HG02981 (cell line): ENCODE results near the gene ZNF678.
A peak's percentile ranks its signal among the peaks of the same experiment; 100 is the strongest.

Experiments used
- ATAC-seq: cut with Tn5 transposase; IDR thresholded peaks from one replicate; pipeline ENCODE4 v1.9.1; 2021; ENCODE audit warnings: mild to moderate bottlenecking, moderate library complexity; ENCODE audit not compliant: unreplicated experiment

Gene ZNF678

DNA sequence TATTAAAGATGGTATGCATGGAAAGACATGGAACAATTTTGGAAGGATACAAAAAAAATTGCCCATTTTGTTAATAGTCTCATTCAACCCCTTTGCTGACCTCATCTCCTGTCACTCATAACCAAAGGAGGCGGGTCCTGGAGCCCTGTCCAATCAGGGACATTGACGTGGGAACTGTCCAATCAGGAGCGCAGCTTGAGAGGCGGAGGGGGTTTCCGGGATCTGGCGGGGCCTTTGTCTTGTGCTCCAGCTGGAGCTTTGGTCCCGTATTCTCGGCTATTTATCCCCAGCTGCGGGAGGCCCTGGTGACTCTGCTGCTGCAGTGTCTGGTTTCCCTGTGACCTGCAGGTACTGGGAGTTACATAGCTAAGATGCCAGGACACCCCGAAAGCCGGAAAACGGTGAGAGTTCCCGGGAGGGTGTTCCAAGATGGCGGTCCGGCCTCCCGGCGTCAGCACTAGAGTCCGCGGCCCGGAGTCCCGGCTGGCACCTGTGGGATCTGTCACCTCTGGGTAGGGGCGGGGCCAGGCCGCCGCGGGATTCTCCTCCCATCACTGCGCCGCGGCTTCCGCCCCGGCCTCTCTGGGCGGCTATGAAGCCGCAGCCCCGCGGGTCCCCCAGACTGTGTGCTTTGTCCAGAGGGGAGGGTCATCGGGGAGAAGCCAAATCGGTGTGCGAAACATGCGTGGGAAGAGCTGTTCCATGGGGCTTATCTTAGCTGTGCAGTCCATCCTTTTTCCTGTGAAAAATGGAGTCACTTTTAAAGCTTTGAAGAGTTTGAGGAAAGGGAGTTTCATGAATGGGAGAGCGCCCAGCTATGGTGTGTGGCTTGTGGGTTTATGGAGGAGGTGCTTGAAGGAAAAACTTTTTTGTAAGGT lies at the start of gene ZNF678:
Gene ZNF678, plus strand, starts transcription at position 233 of the 878 bp plus-strand sequence. CDS start 87,436 bp downstream, outside the sequence.
- peak; percentile 92 for ATAC-seq

GRCh38 chr1:227518876-227519275 lies 44.5 kb upstream of the ZNF678 start:
- ATAC-seq = no peak

- no peak for ATAC-seq
Observed at GRCh38 chr1:227521782-227522181, 41.6 kb upstream of the ZNF678 start.

- no peak for ATAC-seq
Observed at GRCh38 chr1:227526524-227526923, 36.8 kb upstream of the ZNF678 start.

- ATAC-seq = no peak
Observed at GRCh38 chr1:227532019-227532619, 31.2 kb upstream of the ZNF678 start.

- ATAC-seq = no peak
Observed at GRCh38 chr1:227540170-227541098, 22.9 kb upstream of the ZNF678 start.

- no peak for ATAC-seq
Observed at GRCh38 chr1:227541129-227541528, 22.2 kb upstream of the ZNF678 start.

DNA sequence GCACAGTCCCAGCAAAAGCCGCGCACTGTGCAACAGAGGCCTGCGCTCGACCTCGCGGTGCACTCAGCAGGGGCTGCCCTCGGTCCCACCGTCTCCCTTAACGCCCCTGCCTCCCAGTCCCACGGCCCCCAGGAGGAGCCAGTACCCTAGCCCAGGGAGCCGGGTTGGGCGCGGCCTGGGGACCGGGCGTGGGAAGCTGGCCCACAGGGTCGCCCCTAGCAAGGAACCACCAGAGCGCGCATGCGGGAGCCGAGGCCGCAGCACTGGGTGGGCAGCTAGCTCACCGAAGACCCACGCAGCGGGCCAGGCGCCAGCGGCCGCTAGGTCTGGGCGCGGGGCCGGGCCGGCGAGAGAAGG lies 21.6 kb upstream of the ZNF678 start:
- ATAC-seq = peak; percentile 1

DNA sequence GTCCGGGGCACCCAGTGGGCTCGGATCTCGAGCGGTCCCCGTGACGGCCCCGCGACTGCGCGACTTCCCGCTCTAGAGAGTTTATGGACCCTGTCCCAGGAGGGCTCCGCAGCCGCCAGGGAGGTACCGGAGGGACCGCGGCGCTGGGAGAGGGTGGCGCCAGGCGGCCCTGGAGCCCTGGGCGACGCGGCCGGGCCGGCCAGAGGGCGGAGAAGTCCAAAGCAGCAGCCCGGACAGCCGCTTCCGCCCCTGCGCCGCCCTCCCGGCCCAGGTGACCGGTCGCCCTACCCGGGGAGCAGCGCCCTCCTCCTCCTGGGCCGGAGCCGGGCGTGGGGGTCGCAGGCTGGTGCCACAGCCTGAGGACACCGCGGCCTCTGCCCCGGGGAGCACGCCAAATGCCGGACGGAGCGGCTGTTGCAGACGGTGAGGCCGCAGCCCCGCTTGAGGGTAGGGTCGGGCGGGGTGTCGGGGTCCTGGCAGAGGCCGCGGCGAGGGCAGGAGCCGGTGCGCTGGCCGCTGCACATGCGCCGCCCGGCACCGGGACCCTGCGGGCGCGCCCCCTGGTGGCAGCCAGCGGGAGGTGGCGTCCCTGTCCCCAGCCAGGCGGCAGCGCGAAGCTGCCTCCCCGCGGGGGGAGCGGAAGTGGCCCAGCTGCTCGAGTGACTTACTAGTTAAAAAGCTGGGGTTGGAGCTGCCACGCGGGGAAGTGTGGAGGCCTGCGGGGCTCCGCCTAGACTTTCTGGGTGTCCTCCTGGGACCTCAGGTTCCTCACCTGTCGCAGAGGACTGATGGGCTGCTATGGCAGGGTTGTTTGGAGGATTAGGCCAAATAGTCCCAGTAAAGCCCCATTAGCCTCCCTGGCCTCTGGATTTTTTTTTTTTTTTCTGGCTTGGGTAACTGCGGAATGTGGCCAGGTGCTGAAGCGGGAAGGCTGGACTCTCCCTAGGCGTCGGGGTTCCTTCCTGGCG lies 20.9 kb upstream of the ZNF678 start:
- ATAC-seq = peak; percentile 97

GRCh38 chr1:227543283-227544066 lies 19.9 kb upstream of the ZNF678 start:
- no peak for ATAC-seq

- ATAC-seq = no peak
Observed at GRCh38 chr1:227544067-227545050, 19.0 kb upstream of the ZNF678 start.

GRCh38 chr1:227545361-227545760 lies 18.0 kb upstream of the ZNF678 start:
- ATAC-seq = no peak

DNA sequence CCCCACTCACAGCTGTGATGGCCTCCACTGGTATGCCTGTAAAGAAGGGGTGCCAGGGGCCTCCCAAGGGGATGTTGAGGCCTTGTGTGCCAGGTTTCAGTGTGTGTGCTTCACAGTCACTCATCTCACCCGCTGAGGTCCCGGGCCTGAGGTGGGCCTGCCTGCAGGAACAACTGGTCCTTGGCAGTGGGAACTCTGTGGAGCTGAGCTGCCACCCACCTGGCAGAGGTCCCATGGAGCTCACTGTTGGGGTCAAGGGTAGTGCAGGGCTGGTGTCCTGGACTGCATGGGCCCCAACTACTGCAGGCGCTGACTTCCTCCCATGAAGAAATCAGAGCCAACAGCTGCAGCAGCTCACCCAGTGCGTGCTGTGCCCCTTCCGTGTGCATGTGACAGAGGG lies 17.3 kb upstream of the ZNF678 start:
- ATAC-seq = no peak

GRCh38 chr1:227546598-227547309 lies 16.6 kb upstream of the ZNF678 start:
- no peak for ATAC-seq

- no peak for ATAC-seq
Observed at GRCh38 chr1:227547310-227548118, 15.8 kb upstream of the ZNF678 start.

DNA sequence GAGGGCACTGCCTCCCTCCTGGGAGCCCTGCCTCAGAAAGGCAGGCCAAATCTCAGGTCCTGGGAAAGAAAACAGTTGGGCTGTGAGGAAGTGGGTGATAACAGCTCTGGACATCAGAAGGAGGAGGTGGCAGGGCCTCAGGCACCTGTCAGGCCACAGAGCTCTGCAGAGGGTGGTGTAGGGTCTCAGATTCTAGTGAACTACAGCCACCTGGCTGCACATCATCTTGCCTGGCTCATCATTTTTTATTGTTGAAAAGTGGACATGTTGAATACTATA lies 15.3 kb upstream of the ZNF678 start:
- no peak for ATAC-seq

- ATAC-seq = no peak
Observed at GRCh38 chr1:227548448-227548847, 14.9 kb upstream of the ZNF678 start.
